WERI-Rb-1 (cell line): ENCODE results near the gene MYOT.

Experiments used
- DNase-seq: peaks from one replicate; pipeline ENCODE4 v3.0.0-alpha.2; 2020
- H3K27ac ChIP-seq: fragments of 250-450 bp; sonication (Bioruptor Pico); 2 replicates; pipeline ENCODE4 v1.5.1; 2020; ENCODE audit warnings: mild to moderate bottlenecking, moderate library complexity
- H3K27me3 ChIP-seq: fragments of 250-450 bp; sonication (Bioruptor Pico); 2 replicates; pipeline ENCODE4 v1.5.1; 2021; ENCODE audit warnings: mild to moderate bottlenecking, low read depth, moderate library complexity; ENCODE audit not compliant: insufficient read depth, severe bottlenecking
- H3K36me3 ChIP-seq: fragments of 250-450 bp; sonication (Bioruptor Pico); 2 replicates; pipeline ENCODE4 v1.5.1; 2020; ENCODE audit warnings: mild to moderate bottlenecking, moderate library complexity
- H3K4me3 ChIP-seq: 2 replicates; pipeline ENCODE4 v1.5.1; 2011; ENCODE audit warnings: low read depth, mild to moderate bottlenecking, control low read depth, low read length
- H3K9me3 ChIP-seq: fragments of 250-450 bp; sonication (Bioruptor Pico); 2 replicates; pipeline ENCODE4 v1.5.1; 2021; ENCODE audit warnings: mild to moderate bottlenecking, moderate library complexity; ENCODE audit not compliant: severe bottlenecking
- CTCF ChIP-seq: IDR thresholded peaks from 2 replicates; pipeline ENCODE4 v1.5.1; 2011; ENCODE audit warnings: low read depth, mild to moderate bottlenecking, control low read depth, inconsistent platforms, low read length

The MYOT gene

GRCh38 chr5:137894586-137894985, 26.9 kb downstream of the MYOT start:
- no peaks in the 10 kb centered on the region for H3K9me3 ChIP-seq
- TF ChIP-seq CTCF, result no peak
- DNase-seq, result no peak
- no peaks in the 10 kb centered on the region for H3K27me3 ChIP-seq
- no peaks in the 10 kb centered on the region for H3K36me3 ChIP-seq
- H3K27ac ChIP-seq, result no peak overlapping the region
- H3K4me3 ChIP-seq, result no peak overlapping the region

GRCh38 chr5:137896560-137896959, 28.9 kb downstream of the MYOT start:
- Histone ChIP-seq H3K4me3 (no peak overlapping the region), H3K36me3 (no peaks in the 10 kb centered on the region), H3K9me3 (no peaks in the 10 kb centered on the region), H3K27me3 (no peaks in the 10 kb centered on the region), H3K27ac (no peak overlapping the region)
- no peak for DNase-seq
- TF ChIP-seq CTCF, result no peak

- H3K27ac ChIP-seq, result no peak overlapping the region
- TF ChIP-seq CTCF, result no peak
- no peak for DNase-seq
- no peak overlapping the region for H3K4me3 ChIP-seq
- H3K27me3 ChIP-seq, result no peaks in the 10 kb centered on the region
- no peaks in the 10 kb centered on the region for H3K9me3 ChIP-seq
- no peaks in the 10 kb centered on the region for H3K36me3 ChIP-seq
These were observed 31.8 kb downstream of the MYOT start for GRCh38 chr5:137899493-137899892.

- no peak overlapping the region for H3K27ac ChIP-seq
- TF ChIP-seq CTCF, result no peak
- H3K27me3 ChIP-seq, result no peaks in the 10 kb centered on the region
- no peak overlapping the region for H3K4me3 ChIP-seq
- DNase-seq, result no peak
- no peaks in the 10 kb centered on the region for H3K9me3 ChIP-seq
- no peaks in the 10 kb centered on the region for H3K36me3 ChIP-seq
These were observed 33.6 kb downstream of the MYOT start for GRCh38 chr5:137901011-137901817.

GRCh38 chr5:137902408-137903133, 34.9 kb downstream of the MYOT start:
- DNase-seq, result peak; percentile 24
- Histone ChIP-seq H3K27ac (no peak overlapping the region), H3K9me3 (no peaks in the 10 kb centered on the region), H3K4me3 (no peak overlapping the region), H3K36me3 (no peaks in the 10 kb centered on the region), H3K27me3 (no peaks in the 10 kb centered on the region)
- TF ChIP-seq CTCF, result no peak
